H1 (cell line): ENCODE data around the gene DAZAP1. TPM values are rescaled to one million over a fixed set of nuclear protein-coding genes. Genes with fewer than 3 reads are reported as not detected.

Experiments
- BCL11A ChIP-seq, 2 experiments: IDR thresholded peaks; one replicate each; pipeline ENCODE4 v1.6.1; 2011; ENCODE audit warnings: low read depth in 2 of 2, low read length in 2 of 2, mild to moderate bottlenecking in 2 of 2
- CTBP2 ChIP-seq: IDR thresholded peaks from 2 replicates; pipeline ENCODE4 v1.7.0; 2011; ENCODE audit warnings: borderline replicate concordance, mild to moderate bottlenecking, moderate library complexity, mixed read lengths, low read length; ENCODE audit not compliant: insufficient read depth, insufficient read length
- HDAC2 ChIP-seq, 2 experiments: fragments of 300-600 bp in 1 of 2; sonication (generic) in 1 of 2; IDR thresholded peaks; 2 replicates each; pipeline ENCODE4 v1.6.1; 2011 to 2012; ENCODE audit warnings: low read depth in 2 of 2, low read length in 2 of 2, mild to moderate bottlenecking in 2 of 2, moderate library complexity in 2 of 2, borderline replicate concordance in 1 of 2, inconsistent platforms in 1 of 2
- NANOG ChIP-seq: IDR thresholded peaks from 2 replicates; pipeline ENCODE4 v1.6.1; 2011; ENCODE audit warnings: low read length, low read depth, mild to moderate bottlenecking, inconsistent platforms; ENCODE audit not compliant: insufficient read depth, poor library complexity, severe bottlenecking
- RBBP5 ChIP-seq: IDR thresholded peaks from 2 replicates; pipeline ENCODE4 v1.7.1; 2012; ENCODE audit warnings: low read depth, mild to moderate bottlenecking, inconsistent platforms, low read length, moderate library complexity, borderline replicate concordance
- USF2 ChIP-seq: IDR thresholded peaks from 2 replicates; pipeline ENCODE4 v1.6.1; 2011; ENCODE audit warnings: low read length, improper control_type of control experiment
- polyA plus RNA-seq, 7 experiments: library from polyadenylated mRNA; depleted of rRNA in 3 of 7; stranded (reverse) in 5 of 7; unstranded in 2 of 7; fragments of >200 nt in 5 of 7; fragments of 200-250 nt in 2 of 7; gene quantifications; 1 replicate in 5 of 7; 2 replicates in 1 of 7; 4 replicates in 1 of 7; pipeline versions ENCODE4 v1.2.1 to v1.2.3, GENCODE V29; 2011 to 2013; ENCODE audit warnings: missing spikeins in 2 of 7, mixed read lengths in 2 of 7
- total RNA-seq: library from RNA; stranded (reverse); fragmentation: NEBNext Ultra II Directional; extraction: Animal tissue kit (Norgen Biotek cat#: 25700); gene quantifications from 2 replicates; pipeline ENCODE4 v1.2.1, GENCODE V29; 2021

The DAZAP1 gene
- total and polyA plus RNA-seq, 2 of the 8 experiments (the other 6 are each of a cell fraction or from before 2014, with no cell fraction given): 79.6 to 341 TPM

DNA sequence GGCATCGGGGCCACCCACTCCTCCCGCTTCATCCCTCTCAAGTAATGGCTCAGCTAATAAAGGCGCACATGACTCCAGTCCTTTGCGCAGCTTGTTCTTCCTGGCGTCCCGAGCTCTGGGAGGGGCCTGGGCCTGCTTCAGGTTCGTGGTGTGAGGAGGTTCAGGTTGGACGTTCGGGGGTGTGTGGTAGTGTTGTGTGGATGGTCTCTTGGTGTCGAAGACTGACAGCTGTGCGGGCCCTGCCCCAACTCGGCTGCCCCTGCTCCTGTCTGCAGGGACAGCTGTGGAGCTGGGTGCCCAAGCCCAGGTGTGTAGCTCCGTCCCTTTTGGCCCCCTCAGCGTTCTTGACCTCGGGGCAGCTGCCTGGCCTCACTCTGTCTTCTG is 33.0 kb downstream of the DAZAP1 start (continued):
- TF ChIP-seq HDAC2 (IDR thresholded peaks at IDR 0.05; ENCODE audit: borderline replicate concordance in 1 of 2, low read depth in 2 of 2, low read length in 2 of 2) (no peak), BCL11A (IDR thresholded peaks at IDR 0.05; ENCODE audit: low read depth in 2 of 2, low read length in 2 of 2) (no peak), USF2 (no peak), RBBP5 (no peak), CTBP2 (no peak), NANOG (no peak)
